ENCODE data around the gene GALNT10.

GALNT10 gene

DNA sequence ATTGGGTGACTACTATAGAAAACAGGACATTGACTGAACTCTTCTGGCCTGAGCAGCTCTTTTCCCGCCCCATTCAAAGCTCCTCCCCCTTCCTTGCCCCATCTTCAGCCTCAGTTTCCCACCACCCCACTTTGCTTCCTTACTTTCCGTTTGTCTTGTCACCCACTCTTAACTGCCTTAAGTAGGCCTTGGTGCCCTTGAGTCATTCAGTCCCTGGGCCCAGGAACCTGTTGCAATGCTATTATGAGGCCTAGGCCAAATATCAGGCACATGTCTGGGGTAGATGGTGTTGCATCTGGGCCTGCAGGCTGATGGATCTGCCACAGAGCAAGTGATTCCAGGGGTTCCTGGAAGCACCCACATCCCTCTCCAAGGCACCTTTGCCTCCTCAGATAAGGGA lies 17.7 kb upstream of the GALNT10 start:
- Mint-ChIP-seq H3K4me3 (no peak overlapping the region), H3K27ac (no peak overlapping the region), H3K4me1 (peaks cover 24% of the 10 kb centered on the region), H3K36me3 (ENCODE audit: low read depth) (no peaks in the 10 kb centered on the region), H3K9me3 (no peaks in the 10 kb centered on the region), H3K27me3 (ENCODE audit: low read depth) (peaks cover 21% of the 10 kb centered on the region)
- TF ChIP-seq, protein P1, sequence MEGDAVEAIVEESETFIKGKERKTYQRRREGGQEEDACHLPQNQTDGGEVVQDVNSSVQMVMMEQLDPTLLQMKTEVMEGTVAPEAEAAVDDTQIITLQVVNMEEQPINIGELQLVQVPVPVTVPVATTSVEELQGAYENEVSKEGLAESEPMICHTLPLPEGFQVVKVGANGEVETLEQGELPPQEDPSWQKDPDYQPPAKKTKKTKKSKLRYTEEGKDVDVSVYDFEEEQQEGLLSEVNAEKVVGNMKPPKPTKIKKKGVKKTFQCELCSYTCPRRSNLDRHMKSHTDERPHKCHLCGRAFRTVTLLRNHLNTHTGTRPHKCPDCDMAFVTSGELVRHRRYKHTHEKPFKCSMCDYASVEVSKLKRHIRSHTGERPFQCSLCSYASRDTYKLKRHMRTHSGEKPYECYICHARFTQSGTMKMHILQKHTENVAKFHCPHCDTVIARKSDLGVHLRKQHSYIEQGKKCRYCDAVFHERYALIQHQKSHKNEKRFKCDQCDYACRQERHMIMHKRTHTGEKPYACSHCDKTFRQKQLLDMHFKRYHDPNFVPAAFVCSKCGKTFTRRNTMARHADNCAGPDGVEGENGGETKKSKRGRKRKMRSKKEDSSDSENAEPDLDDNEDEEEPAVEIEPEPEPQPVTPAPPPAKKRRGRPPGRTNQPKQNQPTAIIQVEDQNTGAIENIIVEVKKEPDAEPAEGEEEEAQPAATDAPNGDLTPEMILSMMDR (IDR thresholded peaks at IDR 0.05; ENCODE audit: unreplicated experiment in 3 of 3) = no peak

DNA sequence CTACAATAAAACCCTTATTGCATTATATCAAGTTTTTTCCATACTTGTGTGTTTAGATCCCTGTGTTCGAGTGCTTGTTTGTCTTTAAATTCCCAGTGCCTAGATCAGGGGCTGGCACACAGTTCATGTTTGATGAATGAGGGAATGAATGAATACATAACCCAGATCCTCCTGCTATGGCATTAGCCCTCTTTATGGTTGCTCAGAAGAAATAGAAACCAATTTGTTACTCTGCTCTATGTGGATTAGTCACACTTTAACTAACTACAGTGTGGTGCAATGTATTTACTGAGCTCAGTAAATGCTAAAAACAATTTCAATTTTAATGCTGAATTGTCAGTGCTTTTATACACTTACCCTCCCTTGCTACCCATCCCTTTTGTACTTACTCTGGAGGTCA lies 16.4 kb upstream of the GALNT10 start:
- no peaks in the 10 kb centered on the region for H3K36me3 Mint-ChIP-seq (ENCODE audit: low read depth)
- H3K27me3 Mint-ChIP-seq (ENCODE audit: low read depth) = peaks cover 30% of the 10 kb centered on the region
- H3K27ac Mint-ChIP-seq = peak overlapping the region; percentile 3 to 10 (median 8)
- H3K4me3 Mint-ChIP-seq = no peak overlapping the region
- no peaks in the 10 kb centered on the region for H3K9me3 Mint-ChIP-seq
- peaks cover 15% of the 10 kb centered on the region for H3K4me1 Mint-ChIP-seq
- TF ChIP-seq, protein P1 (IDR thresholded peaks at IDR 0.05; ENCODE audit: unreplicated experiment in 3 of 3) = no peak

DNA sequence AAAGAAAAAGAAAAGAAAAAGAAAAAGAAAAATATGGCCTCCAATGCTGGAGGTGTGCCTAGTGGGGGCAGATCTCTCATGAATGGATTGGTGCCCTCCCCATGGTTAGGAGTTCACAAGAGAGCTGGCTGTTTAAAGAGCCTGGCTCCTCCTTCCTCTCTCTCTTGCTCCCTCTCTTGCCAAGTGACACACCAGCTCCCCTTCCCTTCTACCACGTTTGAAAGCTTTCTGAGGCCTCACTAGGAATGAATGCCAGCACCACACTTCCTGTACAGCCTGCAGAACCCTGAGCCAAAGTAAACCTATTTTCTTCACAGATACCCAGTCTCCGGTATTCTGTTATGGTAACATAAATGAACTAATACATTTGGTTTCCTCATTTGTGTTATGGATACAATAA lies 14.4 kb upstream of the GALNT10 start:
- TF ChIP-seq, protein P1 (IDR thresholded peaks at IDR 0.05; ENCODE audit: unreplicated experiment in 3 of 3) = no peak
- Mint-ChIP-seq H3K27me3 (ENCODE audit: low read depth) (peaks cover 40% of the 10 kb centered on the region), H3K4me3 (no peak overlapping the region), H3K36me3 (ENCODE audit: low read depth) (no peaks in the 10 kb centered on the region), H3K27ac (no peak overlapping the region), H3K4me1 (peaks cover 19% of the 10 kb centered on the region), H3K9me3 (no peaks in the 10 kb centered on the region)

DNA sequence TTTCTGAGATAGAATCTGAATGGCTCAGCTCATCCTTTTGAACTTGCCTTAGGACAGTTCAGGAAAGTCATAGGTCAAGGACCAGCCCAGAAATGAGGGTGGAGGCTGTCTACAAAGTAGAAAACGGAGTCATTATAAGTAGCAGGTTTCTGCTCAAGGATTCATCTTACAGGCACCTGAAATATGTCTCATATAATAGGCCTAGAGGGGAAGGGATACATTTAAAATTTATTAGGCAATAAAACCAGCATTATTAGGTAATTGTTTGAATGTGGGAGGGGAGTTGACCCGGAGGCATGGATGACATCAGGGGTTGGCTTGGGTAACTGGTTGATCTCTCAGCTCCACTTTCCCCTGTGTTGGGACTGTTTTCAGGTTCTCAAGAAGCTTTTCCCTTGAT lies 11.9 kb upstream of the GALNT10 start:
- Mint-ChIP-seq H3K4me3 (no peak overlapping the region), H3K27me3 (ENCODE audit: low read depth) (peaks cover 48% of the 10 kb centered on the region), H3K9me3 (no peaks in the 10 kb centered on the region), H3K36me3 (ENCODE audit: low read depth) (no peaks in the 10 kb centered on the region), H3K4me1 (peaks cover 19% of the 10 kb centered on the region), H3K27ac (no peak overlapping the region)
- TF ChIP-seq, protein P1 (IDR thresholded peaks at IDR 0.05; ENCODE audit: unreplicated experiment in 3 of 3) = no peak

DNA sequence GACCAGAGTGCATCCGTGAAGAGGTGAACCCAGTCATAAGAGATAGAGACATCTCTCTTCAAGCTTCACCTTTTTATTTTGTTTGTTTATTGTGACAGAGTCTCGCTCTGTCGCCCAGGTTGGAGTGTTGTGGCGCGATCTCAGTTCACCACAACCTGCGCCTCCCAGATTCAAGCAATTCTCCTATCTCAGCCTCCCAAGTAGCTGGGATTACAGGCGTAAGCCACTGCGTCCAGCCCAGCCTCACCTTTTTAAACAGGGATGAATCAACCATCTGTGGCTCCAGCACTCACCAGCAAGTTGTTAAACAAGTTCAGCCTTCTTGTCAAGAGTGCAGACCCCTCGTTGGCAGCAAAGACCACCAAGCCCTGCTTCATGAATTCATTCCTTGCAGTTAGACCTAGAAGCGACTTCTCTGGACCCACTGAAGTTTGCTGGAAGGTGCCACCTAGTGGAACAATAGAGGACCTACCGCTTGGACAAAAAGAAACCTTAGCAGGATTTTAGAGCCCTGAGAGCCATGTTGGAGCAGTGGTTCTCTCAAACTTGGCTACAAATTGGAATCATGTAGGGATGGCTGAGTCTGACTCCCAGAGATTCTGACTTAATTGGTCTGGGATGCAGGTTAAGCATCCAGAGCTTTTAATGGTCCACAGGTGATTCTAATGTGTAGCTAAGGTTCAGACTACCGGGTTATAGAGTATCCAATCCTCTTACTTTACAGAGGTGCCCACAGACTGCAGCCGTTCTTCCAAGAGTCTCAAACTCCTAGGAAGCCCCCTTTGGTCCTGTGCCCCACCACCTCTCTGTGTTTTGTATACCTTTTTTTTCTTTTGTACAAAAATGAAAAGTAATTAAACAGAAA lies 10.5 kb upstream of the GALNT10 start:
- Mint-ChIP-seq H3K27ac (no peak overlapping the region), H3K4me3 (no peak overlapping the region), H3K27me3 (ENCODE audit: low read depth) (peaks cover 54% of the 10 kb centered on the region), H3K4me1 (peaks cover 9% of the 10 kb centered on the region), H3K36me3 (ENCODE audit: low read depth) (no peaks in the 10 kb centered on the region), H3K9me3 (no peaks in the 10 kb centered on the region)
- TF ChIP-seq, protein P1 (IDR thresholded peaks at IDR 0.05; ENCODE audit: unreplicated experiment in 3 of 3) = peak; percentile 72 to 77 (median 77)

DNA sequence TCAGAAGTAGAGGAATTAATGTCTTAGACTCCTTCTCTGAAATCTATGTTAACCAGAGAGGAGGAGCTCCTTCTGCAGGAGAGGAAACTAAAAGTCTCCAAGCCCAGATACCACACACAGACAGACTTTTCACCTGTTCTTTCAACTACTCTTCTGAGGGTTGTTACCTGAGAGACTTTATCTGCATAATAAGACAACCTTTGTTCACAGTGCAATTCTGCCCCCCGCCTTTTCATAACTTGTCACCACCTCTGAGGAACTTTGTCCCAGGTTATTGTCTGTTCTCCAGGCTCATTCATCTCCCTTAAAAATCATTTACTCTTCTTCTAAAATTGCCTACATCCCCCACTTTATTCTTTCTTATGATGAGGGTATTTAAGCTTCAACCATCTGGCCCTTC lies 9.4 kb upstream of the GALNT10 start:
- Mint-ChIP-seq H3K27ac (no peak overlapping the region), H3K4me3 (no peak overlapping the region)

More for the DNA sequence above, 9.4 kb upstream of the GALNT10 start:
- peaks cover 64% of the 10 kb centered on the region for H3K27me3 Mint-ChIP-seq (ENCODE audit: low read depth)
- H3K36me3 Mint-ChIP-seq (ENCODE audit: low read depth) = no peaks in the 10 kb centered on the region
- H3K9me3 Mint-ChIP-seq = no peaks in the 10 kb centered on the region
- TF ChIP-seq, protein P1 (IDR thresholded peaks at IDR 0.05; ENCODE audit: unreplicated experiment in 3 of 3) = no peak
- peaks cover 7% of the 10 kb centered on the region for H3K4me1 Mint-ChIP-seq
